HG02943 (cell line): ENCODE results near the gene DGLUCY.
A peak's percentile ranks its signal among the peaks of the same experiment; 100 is the strongest.
"Not testable (repeated sequence)": the region's sequence is repeated elsewhere in the genome, so short reads cannot be mapped to it uniquely, and the experiment has no call there.

Experiments used
- ATAC-seq: cut with Tn5 transposase; IDR thresholded peaks from one replicate; pipeline ENCODE4 v1.9.1; 2021; ENCODE audit warnings: mild to moderate bottlenecking, low read depth, moderate library complexity; ENCODE audit not compliant: unreplicated experiment

DGLUCY gene

DNA sequence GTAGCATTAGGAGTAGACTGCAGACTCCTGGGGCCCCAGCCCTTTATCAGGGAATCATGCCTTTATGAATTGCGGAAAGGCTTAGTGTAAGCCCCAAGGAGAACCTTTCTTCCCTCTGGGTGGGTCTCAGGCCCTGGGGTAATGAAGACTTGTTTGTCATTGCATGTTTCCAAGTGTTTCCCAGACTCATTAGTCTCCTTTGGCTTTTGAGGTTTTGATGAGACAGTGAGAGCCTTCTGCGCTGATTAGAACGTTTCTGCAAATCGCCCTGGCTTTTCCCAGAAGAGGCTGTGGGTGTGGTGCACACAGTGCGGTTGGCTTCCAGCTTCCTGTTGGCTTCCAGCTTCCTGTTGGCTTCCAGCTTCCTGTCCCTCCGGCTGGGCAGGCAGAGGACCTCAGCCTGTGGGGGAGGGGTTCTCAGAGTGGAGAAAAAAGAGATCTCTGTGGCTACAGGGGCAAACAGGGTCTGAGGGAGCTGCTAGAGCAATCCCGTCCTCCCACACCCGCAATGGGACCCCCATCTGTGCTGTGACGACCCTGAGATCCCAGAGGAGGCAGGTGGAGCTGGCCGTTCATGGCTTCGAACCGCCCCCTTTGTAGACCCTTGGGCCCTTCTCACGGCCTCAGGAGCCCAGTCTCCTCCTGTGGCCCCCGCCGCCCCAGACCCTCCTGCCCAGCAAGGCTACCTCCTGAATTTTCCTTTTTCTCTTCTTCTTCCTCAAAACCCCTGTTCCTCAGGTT lies 88.5 kb downstream of the DGLUCY start:
- no peak for ATAC-seq

DNA sequence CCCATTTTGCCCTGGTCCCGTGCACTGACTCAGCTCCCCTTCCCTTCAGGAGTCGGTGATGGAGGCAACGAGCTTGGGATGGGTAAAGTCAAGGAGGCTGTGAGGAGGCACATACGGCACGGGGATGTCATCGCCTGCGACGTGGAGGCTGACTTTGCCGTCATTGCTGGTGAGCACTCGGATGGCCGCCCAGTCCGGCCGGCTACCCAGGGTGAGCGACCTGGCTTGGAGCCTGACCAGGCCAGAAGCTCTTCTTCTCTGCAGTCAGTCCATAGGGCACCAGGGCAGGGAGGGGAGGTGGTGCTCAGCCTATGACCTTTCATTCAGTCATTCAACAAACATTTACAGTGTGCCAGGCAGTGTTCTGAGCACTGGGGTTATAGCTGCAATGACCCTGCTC lies 90.8 kb downstream of the DGLUCY start:
- no peak for ATAC-seq

DNA sequence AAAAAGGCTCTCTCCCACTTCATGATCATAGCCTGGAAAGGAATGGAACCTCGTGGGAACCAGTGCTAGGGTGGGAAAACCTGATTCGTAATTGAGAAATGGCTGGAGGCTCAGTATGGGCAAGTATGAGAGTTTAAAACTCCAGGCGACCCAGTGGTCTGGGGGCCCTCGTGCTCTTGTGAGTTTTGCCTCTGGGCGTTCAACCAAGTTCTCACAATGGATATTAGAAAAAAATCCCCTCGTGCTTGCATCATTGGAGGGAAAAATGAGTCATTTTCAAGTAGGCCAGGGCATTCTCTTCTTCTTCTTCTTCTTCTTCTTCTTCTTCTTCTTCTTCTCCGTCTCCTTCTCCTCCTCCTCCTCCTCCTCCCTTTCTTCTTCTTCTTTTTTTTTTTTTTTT lies 91.6 kb downstream of the DGLUCY start:
- no peak for ATAC-seq

DNA sequence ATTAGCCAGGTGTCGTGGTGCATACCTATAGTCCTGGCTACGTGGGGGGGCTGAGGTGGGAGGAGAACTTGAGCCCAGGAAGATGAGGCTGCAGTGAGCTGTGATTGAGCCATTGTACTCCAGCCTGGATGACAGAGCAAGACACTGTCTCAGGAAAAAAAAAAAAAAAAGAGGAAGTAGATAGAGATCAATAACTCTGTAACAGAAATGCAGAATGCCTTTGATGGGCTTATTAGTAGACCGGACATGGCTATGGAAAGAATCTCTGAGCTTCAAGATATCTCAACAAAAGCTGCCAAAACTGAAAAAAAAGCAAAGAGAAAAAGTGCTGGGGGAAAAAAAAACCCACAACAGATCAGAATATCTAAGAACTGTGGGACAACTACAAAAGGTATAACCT lies 93.1 kb downstream of the DGLUCY start:
- ATAC-seq: no peak

- ATAC-seq: no peak
Measured at GRCh38 chr14:91211017-91211416, 97.1 kb downstream of the DGLUCY start.

- no peak for ATAC-seq
Measured at GRCh38 chr14:91214306-91214705, 100.4 kb downstream of the DGLUCY start.

DNA sequence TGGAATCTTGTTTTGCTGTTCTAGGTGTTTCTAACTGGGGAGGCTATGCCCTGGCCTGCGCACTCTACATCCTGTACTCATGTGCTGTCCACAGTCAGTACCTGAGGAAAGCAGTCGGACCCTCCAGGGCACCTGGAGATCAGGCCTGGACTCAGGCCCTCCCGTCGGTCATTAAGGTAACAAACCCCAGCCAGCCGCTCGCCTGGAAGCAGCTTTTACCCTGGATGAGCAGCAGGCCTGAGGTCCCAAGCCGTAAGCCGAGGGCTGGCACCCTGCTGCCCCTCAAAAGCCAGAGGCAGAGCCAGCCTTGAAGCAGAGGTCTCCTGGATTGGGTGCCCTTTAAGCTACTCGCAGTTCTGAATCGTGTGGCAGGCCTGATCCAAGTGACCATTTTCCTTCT lies 101.5 kb downstream of the DGLUCY start:
- no peak for ATAC-seq

DNA sequence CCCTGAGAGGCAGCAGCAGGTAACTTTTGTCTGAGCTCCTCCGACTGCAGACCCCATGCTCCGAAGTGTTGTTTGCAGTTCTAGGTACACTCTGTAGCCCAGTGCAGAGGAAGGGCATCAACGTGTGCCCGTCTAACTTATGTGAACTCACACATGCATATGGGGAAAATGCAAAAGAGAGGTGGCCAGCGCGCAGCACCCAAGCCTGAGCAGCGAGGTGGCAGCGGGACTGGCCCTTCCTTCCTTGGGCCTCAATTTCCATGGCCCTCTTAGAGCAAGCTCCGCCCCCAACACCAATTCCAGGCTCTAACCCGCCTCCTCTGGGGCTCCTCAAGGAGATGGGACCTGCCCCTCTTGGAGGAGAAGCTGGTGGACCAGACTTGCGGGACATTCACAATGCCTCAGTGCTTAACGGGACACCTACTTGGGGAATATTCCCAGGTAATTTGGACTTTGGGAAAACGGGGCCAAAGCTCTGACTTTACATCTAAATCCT lies 102.9 kb downstream of the DGLUCY start:
- ATAC-seq: no peak

DNA sequence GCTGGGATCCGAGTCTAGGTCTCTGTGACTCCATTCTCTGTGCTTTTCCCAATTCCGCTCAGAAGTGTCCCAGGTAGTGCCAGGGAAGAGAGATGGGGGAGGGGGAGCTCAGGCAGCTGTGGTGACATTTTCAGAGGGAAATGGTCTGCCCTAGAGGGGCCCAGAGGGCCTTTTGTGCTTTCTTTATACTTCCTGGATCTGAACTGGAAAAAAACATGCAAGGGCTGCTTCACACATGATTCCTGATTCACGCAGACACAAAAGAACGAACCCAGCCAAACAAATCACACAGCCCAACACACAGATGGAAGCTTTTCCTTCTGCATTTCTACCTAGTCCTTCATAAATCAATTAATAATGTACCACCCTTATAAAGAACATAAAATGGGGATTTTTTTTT lies 104.1 kb downstream of the DGLUCY start:
- ATAC-seq: no peak

GRCh38 chr14:91219517-91220389 lies 105.9 kb downstream of the DGLUCY start:
- no peak for ATAC-seq

DNA sequence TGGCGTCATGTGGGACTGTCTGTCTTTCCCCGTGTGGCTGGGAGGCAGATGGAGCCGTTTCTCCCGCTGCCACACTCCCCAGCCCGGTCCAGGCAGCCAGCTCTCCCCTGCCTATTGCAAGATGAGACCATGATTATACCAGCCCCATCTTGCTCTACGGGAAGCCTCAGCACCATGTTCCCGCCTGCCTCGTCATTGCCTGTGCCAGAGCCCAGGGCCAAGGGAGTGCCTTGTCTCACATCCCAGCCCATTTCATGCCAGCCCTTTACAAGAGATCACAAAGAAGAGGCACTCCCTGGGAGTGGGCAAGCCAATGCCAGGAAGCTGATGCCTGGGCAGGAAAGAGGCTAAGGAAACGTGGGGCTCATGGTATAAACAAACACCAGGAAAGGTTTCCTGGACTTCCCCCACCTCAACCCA lies 106.7 kb downstream of the DGLUCY start:
- ATAC-seq: no peak

GRCh38 chr14:91221270-91221669 lies 107.4 kb downstream of the DGLUCY start:
- no peak for ATAC-seq

- ATAC-seq: no peak
Measured at GRCh38 chr14:91223028-91223783, 109.3 kb downstream of the DGLUCY start.

DNA sequence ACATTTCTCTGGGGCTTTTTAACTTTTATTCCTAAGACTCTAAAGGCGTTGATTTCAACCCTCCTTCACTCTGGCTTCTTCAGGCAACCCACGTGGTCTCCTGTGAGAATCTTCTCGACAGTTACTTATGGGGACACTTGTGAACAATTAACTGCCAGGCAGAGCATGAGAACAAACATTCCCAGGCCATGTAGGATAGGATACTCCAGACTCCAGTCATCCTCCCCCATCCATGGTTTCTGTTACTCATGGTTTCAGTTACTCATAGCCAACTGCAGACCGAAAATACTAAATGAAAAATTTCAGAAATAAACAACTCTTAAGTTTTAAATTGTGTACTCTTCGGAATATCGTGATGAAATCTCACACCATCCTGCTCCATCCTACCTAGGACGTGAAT lies 111.2 kb downstream of the DGLUCY start:
- no peak for ATAC-seq

- ATAC-seq: not testable (repeated sequence)
Measured at GRCh38 chr14:91226360-91226759, 112.5 kb downstream of the DGLUCY start.

DNA sequence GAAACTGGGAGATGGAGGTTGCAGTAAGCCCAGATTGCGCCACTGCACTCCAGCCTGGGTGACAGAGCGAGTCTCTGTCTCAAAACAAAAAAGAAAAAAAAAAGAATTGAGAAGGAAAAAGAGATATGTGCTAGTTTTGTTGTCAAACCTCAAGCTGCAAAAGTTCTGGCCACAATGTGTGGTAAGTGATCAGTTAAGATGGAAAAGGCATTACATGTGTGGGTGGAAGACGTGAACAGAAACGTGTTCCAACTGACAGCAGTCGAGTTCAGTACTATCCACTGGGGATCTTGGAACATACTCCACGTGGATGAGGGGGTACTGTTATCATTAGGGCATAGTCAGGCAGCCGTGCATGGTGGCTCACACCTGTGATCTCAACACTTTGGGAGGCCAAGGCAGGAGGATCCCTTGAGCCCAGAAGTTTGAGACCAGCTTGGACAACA lies 113.3 kb downstream of the DGLUCY start:
- no peak for ATAC-seq

DNA sequence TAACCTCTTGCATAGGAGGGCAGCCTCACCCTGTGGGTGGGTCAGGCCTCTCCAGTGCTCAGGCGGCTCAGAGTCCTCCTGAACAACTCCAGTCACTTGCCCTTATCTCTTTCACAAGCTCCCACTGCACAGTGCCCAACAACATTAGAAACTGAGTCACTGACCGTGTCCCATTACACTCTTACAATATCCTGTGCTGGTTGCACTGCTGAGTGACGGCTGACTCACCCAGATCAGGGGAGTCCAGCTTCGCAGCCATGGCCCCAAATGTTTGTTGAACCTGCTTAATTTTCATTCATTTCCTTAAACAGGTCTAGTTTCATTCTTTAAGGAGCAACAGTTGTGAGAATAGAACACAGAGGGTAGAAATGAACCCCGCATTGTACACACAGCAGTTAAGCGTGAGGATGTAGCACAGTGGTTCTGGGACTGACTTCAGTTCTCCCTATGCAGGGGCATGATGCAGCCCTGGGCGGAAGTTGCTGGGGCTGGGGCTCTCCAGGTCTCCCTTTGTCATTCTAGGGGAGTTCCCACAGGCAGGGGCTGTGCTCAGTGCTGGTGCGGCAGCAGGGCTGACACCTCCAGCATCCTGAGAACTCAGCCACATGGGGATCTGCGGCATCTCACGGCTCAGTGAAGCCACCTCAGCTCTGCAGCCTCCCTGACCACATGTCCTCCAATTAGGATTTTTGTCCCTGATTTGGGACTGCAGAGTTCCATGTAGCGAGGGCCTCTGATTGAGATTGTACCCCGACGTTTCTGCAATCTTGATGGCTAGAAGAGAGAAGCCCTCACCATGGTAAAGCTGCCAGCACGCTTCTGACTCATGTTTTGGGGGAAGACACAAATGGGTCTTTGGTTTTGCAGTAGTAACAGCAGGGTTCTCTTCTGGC lies 114.5 kb downstream of the DGLUCY start:
- ATAC-seq: peak; percentile 66

DNA sequence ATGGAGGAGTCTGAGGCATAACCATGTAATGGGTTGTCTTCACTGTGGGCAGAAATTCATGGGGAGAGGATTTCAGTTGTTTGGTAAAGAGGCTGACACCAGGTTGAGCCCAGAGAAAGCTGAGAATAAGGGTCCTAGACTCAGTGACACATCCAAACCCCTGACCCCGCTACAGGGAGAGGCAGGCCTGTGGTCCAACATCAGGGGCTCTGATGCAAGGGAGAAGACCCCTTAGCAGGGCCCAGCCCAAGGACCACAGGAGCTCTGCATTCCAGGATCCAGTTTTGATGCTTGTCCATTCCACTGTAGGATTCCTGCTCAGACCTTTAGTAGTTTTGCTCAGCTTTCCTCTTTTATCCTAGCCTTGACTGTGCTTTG lies 115.1 kb downstream of the DGLUCY start:
- ATAC-seq: no peak

GRCh38 chr14:91229743-91230200 lies 115.9 kb downstream of the DGLUCY start:
- ATAC-seq: peak; percentile 76
